Posterior cingulate gyrus (tissue), 11 donors: ENCODE results near the gene DPH7.
"Not testable (repeated sequence)": the region's sequence is repeated elsewhere in the genome, so short reads cannot be mapped to it uniquely, and the experiment has no call there.

ENCODE experiments used
- DNase-seq, 10 donors: peaks; one replicate each; pipeline versions ENCODE4 v3.0.0 to v3.0.0-alpha.2; 2020 to 2021; ENCODE audit warnings: mixed read lengths in 3 of 10
- intact Hi-C: fragments of 100-400 bp; cut with DNase I; formaldehyde crosslinking; loops from one replicate; pipeline ENCODE4 v1.15.1; 2023

Gene DPH7

DNA sequence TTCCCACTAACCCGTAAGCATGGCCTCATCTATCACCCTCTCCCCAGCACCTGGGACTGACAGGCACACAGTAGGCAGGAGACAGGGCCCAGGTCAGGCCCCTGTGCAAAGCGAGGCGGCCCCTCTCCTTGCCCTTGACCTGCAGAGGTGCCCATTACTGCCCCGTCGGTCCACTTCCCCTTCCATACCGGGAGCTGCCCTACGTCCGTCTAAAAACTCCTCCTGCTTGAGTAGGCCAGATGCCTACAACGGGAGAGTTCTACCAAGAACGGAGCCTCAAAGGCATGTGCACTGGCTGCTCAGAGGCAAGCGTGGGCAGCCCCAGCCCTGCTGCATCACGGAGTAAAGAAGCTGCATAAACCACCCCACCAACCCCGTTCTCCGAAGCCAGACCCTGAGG lies 4.6 kb upstream of the DPH7 start:
- intact Hi-C loops = no loop called here
- no peak for DNase-seq

DNA sequence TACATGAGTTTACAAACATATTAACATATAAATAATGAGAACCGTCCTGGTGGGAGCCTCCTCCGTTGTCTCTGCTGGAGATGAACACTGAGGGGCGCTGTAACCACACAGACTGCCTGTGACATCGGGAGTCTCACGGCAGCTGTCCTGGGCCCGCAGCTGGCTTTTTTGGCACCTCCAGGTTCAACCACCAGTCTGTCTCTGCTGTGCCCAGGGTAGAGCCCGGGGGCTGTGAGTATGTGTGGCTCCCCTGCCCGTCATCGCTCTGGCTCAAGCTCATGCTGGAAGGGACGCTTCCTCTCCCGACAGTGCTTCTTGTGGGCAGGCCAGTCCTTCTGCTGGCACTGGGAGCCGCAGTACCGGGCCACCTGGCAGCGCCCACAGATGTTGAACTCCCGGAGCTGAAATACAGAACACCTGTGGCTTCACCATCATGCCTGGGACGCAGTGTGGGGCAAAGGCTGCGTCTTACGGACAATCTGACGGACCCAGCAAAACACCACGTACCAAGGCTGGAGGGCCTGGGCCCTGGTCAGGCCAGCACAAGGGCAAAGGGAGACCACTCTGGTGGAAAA lies 3.6 kb upstream of the DPH7 start:
- peak in 1 of 10 donors; percentile 79 for DNase-seq
- intact Hi-C loops = no loop called here

DNA sequence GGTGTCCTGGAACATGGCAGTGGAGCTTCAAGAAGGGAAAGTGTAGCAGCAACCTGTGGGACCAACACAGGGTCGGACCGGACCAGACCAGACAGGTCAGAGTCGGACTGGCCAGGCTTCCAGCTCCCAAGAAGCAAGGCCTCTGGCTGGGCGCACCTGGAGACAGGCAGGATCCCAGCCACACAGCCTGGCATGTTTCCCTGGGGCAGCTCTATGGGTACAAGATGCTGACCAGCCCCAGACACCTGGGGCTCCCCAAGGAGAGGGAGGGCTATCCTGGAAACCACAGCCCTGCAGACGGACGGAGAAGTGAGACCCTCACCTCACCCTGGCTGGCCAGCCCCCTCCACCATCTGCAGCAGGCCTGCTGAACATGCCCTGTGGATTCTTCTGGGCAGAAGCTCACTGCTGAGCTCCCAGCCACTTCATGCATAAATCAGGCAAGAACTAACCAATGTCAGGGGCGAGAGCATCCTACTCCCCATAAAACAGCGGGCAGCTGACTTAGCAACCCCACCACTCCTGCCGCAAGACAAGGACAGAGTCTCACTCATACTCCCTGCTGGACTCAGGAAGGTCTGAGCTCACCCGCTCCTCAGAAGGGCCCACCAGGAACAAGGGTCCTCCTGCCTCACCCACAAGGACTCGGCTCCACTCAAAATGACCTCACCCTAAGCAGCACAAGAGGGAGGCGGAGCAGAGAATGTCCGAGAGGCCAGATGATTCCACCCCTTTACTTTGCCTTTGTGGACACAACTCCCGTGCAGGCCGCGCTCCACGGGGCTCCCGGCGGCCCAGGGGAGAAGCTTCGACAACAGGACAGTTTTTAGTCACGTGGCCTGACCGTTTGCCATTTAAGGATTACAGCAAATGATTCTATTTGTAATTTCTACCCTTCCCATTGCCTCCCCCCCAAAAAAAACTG lies 2.9 kb upstream of the DPH7 start:
- no peak for DNase-seq
- intact Hi-C loops = no loop called here

DNA sequence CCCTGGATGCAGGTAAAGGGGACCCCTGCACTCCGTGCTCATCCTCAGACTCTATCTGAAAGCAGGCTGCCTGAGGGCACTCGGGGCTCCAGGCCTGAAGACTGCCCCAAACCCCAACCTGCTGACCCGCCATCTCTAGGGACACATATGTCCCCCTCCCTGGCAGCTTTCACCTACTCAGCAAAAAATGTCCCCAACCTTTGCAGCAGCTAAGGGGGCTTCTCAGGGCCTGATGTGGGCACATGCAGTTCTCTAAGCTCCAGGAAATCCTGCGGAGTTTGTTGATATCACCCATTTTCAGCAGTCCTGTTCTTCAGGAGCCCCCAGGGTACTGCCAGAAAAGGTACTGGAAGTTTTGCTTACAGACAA lies 2.2 kb upstream of the DPH7 start:
- intact Hi-C loops = no loop called here
- no peak for DNase-seq

DNA sequence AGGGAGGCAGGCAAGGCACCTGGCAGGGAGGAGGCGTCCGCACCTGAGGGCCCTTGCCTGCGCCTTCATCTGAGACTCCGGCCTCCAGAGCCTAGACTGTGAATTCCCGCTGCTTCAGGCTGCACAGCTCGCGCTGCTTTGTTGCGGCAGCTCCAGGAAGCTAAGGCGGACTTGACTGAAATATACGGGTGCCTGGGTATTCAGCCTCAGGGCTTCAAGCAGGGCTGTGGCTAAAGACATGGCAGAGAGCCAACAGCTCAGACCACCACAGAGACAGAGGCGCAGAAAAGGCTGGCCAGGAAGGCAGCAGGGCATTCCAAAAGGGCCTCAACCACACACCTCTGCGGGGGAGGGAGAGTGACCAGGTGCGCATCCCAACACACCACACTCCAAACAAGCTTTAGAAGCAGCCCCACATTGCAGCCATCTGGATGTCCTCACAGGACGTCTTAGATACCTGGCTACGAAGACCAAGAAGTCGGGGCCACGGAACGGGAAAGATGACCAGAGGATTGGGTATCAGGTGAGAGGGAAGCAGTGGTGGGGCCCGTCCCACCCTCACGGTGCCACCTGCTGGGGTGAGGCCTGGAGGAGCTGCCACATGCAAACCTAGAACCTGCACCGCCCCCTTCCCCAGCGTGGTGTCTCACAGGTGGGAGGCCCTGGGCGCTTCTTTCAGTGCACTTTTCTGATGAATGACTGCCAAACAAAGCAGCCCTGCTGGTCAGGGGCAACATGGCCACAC lies 1.7 kb upstream of the DPH7 start:
- intact Hi-C loops = no loop called here
- no peak for DNase-seq

DNA sequence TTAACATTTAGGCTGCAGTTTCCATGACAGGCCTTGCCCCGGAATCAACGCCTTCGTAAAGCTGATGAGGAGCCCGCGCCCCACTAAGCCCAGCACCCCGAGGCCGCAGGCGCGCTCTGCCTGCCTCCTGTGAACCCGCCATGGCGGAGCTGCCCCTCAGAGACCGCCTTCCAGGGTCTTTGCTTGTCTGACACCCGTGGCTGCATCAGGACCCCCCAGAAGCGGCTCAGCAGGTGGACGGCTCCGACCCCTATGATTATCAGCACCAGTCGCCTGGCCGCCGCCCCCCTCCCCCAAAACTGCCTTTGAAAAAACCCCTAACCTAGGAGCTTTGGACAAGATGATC lies 507 bp upstream of the DPH7 start:
- DNase-seq = peak in 1 of 10 donors; percentile 85
- intact Hi-C loops = loop anchor here (5.0 kb wide), 1 partner anchor 38 kb away; the partner anchor contains the start of gene EHMT1

DNA sequence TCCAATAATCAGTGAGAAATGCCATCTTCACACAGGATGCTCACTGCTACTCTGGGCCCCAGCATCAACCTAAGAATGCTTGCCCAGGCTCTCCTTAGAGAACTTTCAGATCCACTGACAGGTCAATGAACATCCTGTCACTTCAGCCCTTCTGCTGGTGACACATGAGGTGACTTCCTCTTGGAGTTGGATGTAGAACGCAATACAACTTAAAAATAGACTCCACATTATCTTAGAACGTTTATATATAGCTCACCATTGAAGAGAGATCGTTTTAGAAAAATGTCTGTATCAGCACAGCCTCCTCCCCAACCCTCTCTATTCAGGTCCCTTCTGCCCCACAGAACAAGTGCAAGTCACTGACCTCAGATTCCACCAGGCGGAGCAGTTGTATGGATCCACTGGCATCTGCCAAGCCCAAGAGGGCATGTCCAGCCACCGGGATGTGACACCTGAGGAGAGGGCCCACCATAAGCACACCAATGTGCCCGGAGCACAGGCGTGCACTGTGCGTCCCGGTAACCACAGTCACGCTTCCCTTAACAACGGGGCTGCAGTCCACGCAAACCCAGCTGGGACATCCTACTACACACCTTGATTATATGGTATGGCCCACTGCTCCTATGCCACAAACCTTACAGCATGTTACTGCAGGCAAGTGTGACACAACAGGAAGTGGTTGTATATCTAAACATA lies 2.9 kb downstream of the DPH7 start:
- intact Hi-C loops = loop anchor here (5.0 kb wide), 1 partner anchor 41 kb away; the partner anchor contains the start of gene EHMT1
- peak in 1 of 10 donors; percentile 57 for DNase-seq

DNA sequence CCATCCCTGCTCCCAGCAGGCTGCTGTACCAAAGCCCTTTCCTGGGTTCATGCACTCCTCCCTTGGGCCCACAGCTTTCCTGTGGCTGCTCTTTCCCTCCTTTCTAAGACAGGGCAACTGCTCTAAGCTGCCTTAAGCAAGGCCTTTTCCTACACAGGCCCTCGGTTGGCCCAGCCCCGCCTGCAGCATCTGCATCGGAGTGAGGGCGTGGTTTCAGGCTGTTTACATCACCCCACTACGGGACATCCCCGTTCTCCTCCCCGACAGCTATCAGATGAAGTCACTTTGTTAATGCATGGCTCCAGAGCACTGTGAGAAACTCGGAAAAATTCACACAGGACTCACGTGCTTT lies 3.4 kb downstream of the DPH7 start:
- peak in 4 of 10 donors; percentile 34 to 91 (median 70) for DNase-seq
- intact Hi-C loops = loop anchor here (5.0 kb wide), 1 partner anchor 42 kb away; the partner anchor contains the start of gene EHMT1

DNA sequence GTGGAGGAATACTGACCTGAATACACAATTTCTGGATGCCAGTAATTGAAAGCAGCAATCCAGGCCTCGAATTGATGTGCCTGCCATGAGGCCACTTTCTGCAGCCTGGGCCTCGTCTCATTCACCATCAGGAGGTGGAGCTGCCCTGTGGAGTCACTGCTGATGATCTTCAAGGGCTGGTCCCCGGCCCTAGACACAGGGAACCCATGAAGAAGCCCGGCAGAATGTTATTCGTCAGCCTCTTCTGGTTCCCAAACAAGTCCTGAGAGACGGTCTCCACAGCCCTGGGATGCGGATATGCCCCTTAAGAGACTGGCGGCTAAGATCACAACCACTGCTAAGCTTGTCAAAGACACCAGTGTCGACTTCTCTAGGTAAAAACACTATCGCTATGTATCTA lies 4.5 kb downstream of the DPH7 start:
- DNase-seq = peak in 1 of 10 donors; percentile 52
- intact Hi-C loops = no loop called here

DNA sequence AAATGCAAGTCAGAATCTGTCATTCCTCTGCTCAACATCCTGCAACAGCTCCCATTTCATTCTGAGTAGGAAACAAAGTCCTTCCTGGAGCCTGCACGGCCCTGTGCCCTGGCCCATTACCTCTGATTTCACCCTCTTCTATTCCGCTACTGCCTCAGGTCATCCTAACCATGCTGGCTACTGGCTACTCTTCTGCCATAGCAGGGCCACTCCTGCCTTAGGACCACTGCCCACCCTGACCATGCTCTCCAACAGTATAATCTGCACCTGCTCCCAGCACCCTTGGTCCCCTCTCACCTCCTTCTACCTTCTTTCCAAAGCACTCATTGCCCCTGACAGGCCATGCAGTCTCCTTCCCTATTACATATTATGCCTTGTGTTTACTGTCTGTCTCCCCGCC lies 8.2 kb downstream of the DPH7 start:
- intact Hi-C loops = no loop called here
- no peak for DNase-seq

DNA sequence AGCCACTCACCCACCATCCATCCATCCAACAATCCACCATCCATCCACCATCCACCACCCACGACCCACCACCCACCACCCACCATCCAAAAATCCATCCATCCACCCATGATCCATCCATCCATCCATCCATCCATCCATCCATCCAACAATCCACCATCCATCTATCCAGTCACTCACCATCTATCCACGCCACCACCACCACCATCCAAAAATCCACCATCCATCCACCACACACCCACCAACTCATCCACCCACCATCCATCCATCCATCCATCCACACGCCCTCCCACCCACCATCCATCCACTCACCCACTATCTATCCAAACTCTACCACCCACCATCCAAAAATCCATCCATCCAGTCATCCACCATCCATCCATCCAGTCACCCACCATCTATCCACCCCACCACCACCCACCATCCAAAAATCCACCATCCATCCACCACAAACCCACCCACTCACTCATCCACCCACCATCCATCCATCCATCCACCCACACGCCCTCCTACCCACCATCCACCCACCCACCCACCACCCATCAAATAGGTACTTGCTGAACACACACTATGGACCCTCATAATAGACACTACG lies 9.0 kb downstream of the DPH7 start:
- intact Hi-C loops = no loop called here
- DNase-seq = no peak

DNA sequence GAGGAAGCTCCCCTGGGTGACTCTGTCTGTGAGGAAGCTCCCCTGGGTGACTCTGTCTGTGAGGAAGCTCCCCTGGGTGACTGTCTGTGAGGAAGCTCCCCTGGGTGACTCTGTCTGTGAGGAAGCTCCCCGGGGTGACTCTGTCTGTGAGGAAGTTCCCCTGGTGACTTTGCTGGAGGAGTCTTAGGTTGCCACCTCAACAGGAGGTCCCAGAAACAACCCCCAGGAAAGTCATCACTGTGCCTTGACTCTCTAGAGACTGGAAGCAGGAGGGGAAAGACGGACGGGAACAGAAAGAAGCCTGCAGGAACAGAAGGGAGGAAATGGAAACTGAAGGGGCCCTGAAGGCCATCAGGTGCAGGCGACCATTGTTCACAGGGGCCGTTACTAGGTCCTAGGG lies 10.3 kb downstream of the DPH7 start:
- DNase-seq, intact Hi-C loops: not testable (repeated sequence)

DNA sequence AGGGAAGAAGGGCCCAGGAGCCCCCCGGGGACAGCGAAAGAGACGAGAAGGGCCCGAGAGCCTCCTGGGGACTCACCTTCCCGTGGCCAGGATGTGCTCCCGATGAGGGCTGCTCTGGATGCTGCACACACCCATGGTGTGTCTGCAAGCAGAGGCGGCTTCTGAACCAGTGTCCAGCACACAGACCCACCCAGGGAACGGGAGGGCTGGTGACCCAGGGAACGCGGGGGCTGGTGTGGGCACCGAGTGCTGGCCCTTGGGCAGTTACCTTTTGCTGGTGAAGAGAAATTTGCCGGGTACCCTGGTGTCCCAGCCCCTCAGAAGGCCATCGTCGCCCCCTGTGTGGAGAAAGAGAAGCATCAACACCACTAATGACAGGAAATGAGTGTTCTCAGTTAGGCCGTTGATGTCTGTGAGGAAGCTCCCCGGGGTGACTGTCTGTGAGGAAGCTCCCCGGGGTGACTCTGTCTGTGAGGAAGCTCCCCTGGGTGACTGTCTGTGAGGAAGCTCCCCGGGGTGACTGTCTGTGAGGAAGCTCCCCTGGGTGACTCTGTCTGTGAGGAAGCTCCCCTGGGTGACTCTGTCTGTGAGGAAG lies 13.8 kb downstream of the DPH7 start:
- DNase-seq = peak in 1 of 10 donors; percentile 83

DNA sequence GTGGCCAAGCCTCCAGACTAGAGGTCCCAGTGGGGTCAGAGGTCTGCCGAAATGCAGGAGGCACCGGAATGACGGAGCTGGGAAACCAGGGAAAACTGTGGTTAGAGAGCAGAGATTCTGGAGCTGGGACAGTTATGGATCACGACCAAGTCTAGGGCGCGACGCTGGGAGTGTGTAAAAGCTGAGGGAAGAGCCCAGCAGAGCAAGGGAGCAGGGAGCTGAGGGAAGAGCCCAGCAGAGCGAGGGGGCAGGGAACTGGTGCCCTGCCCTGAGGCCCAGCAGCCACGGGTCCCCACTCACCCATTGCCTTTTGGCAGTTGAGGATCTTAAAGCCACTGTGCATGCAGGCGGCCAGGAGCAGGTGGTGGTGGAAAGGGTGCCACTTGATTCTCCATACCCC lies 14.6 kb downstream of the DPH7 start:
- intact Hi-C loops = no loop called here
- DNase-seq = peak in 1 of 10 donors; percentile 57

More for the DNA sequence above, 13.8 kb downstream of the DPH7 start:
- intact Hi-C loops = no loop called here

DNA sequence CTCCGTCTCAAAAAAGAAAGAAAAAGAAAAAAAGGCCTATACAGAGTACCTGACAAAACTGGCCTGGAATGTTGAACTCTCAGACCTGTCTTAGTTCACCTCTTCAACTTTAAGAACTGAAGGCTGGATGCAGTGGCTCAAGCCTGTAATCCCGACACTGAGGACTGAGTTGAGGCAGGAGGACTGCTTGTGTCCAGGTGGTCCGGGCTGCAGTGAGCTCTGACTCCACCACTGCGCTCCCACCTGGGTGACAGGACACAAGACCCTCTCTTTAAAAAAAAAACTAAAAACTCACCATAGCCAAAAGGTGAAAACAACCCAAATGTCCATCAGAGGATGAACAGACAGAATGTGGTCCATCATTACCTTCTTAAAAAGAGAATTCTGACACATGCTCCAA lies 20.6 kb downstream of the DPH7 start:
- DNase-seq = peak in 2 of 10 donors; percentile 57 to 79
- intact Hi-C loops = no loop called here

DNA sequence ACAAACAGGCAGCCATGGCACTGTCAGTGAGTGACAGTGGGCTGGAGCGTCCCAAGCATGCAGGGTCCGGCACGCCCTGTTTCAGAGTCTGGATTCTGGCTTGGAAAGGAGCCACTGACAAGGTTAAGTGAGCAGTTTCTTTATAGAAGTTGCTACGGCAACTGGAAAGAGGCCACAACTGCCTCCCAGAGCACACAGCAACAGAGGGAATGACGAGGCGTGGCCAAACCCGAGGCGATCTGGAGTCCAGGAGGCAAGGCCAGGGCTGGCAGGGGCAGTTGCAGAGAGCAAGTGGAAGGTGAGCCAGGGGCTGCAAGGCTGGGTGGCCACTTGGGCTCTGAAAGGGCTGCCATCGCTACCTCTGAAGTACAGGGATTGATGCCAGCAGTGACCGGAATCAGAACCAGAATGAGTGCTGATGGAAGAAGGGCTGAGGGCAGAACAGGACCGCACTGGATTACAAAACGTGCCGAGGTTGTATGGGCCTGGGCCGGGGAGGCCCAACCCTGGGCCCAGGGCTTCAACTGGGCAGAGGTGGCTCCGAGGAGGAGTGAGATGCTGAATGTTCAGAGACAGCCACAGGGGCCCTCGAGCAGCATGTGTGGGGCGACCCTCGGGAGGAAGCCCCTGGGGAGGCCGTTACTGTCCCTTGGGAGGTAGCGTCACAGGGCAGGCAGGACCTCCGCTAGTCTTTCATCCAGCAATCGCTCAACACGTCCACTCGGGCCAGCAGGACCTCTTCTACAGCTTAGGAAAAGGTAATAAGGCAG lies 22.5 kb downstream of the DPH7 start:
- intact Hi-C loops = no loop called here
- DNase-seq = peak in 1 of 10 donors; percentile 56

DNA sequence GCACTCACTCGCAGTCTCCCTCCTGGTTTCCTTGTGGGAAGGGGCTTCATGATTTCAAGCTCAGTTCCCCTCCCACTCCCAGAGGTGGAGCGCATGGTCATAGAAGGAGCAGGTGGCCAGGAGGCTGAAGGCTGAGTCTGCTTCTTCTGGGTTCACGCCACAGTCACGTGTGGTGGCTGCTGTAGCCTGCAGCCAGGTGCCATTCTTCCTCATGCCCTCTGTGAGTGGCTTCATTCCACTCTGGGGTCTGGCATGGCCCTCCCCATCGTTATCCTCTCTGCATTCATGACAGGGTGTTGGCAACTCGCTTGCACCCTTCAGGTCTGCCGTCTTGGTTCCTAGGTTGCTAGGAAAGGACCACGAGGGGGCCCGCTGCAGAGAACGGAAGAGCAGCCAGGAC lies 23.5 kb downstream of the DPH7 start:
- intact Hi-C loops = no loop called here
- DNase-seq = peak in 1 of 10 donors; percentile 53

DNA sequence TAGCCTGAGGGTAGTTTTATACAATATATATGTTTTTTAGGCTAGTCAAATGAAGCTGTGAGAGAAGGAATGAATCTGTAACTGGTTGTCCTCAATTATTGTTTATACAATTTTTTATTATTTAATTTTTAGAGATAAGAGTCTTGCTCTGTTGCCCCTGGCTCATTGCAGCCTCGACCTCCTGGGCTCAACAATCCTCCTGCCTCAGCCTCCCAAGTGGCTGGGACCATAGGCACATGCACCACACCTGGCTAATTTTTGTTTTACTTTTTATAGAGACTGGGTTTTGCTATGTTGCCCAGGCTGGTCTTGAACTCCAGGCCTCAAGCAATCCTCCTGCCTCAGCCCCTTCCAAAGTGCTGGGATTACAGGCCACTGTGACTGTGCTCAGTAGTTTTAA lies 24.4 kb downstream of the DPH7 start:
- DNase-seq = peak in 2 of 10 donors; percentile 5 to 66
- intact Hi-C loops = no loop called here

DNA sequence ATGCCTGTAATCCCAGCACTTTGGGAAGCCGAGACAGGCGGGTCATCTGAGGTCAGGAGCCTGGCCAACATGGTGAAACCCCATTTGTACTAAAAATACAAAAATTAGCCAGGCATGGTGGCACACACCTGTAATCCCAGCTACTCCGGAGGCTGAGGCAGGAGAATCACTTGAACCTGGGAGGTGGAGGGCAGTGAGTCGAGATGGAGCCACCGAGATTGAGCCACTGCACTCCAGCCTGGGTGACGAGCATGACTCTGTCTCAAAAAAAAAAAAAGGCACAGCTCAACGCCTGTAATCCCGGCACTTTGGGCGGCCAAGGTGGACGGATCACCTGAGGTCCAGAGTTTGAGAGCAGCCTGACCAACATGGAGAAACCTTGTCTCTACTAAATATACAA lies 25.1 kb downstream of the DPH7 start:
- DNase-seq = peak in 1 of 10 donors; percentile 53
- intact Hi-C loops = not testable (repeated sequence)
